Measurements from ENCODE around the gene C8G.

DNA sequence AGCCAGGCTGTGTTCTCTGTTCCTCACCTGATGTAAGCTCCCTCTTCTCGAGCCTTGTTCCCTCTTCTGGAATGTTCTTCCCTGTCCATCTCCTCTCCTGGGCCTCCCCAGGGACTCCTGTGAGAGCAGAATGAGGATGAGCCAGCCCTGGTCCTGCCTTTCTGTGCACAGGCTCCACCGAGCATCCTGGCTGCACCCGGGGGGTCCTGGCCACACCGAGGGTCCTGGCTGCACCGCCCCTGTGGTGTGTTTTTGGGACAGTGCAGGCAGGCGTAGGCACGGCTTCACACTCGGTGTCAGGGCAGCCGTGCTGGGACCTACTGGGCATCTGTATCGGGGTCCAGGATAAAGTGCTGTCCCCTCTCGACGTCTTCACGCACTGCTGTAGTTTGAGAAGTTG lies 18.3 kb upstream of the C8G start:
- TF ChIP-seq, protein P1, sequence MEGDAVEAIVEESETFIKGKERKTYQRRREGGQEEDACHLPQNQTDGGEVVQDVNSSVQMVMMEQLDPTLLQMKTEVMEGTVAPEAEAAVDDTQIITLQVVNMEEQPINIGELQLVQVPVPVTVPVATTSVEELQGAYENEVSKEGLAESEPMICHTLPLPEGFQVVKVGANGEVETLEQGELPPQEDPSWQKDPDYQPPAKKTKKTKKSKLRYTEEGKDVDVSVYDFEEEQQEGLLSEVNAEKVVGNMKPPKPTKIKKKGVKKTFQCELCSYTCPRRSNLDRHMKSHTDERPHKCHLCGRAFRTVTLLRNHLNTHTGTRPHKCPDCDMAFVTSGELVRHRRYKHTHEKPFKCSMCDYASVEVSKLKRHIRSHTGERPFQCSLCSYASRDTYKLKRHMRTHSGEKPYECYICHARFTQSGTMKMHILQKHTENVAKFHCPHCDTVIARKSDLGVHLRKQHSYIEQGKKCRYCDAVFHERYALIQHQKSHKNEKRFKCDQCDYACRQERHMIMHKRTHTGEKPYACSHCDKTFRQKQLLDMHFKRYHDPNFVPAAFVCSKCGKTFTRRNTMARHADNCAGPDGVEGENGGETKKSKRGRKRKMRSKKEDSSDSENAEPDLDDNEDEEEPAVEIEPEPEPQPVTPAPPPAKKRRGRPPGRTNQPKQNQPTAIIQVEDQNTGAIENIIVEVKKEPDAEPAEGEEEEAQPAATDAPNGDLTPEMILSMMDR (IDR thresholded peaks at IDR 0.05) = no peak
- TF ChIP-seq POLR2AphosphoS5 (IDR thresholded peaks at IDR 0.05; ENCODE audit: insufficient read depth in 1 of 2, low read depth in 1 of 2) = no peak

All from vagina (tissue), 2 donors.